HG03378 (cell line): ENCODE data around the gene GPR37L1.

ENCODE experiments used
- ATAC-seq: cut with Tn5 transposase; IDR thresholded peaks from one replicate; pipeline ENCODE4 v1.9.1; 2021; ENCODE audit warnings: mild to moderate bottlenecking, moderate library complexity; ENCODE audit not compliant: unreplicated experiment

The GPR37L1 gene, protein sequence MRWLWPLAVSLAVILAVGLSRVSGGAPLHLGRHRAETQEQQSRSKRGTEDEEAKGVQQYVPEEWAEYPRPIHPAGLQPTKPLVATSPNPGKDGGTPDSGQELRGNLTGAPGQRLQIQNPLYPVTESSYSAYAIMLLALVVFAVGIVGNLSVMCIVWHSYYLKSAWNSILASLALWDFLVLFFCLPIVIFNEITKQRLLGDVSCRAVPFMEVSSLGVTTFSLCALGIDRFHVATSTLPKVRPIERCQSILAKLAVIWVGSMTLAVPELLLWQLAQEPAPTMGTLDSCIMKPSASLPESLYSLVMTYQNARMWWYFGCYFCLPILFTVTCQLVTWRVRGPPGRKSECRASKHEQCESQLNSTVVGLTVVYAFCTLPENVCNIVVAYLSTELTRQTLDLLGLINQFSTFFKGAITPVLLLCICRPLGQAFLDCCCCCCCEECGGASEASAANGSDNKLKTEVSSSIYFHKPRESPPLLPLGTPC

DNA sequence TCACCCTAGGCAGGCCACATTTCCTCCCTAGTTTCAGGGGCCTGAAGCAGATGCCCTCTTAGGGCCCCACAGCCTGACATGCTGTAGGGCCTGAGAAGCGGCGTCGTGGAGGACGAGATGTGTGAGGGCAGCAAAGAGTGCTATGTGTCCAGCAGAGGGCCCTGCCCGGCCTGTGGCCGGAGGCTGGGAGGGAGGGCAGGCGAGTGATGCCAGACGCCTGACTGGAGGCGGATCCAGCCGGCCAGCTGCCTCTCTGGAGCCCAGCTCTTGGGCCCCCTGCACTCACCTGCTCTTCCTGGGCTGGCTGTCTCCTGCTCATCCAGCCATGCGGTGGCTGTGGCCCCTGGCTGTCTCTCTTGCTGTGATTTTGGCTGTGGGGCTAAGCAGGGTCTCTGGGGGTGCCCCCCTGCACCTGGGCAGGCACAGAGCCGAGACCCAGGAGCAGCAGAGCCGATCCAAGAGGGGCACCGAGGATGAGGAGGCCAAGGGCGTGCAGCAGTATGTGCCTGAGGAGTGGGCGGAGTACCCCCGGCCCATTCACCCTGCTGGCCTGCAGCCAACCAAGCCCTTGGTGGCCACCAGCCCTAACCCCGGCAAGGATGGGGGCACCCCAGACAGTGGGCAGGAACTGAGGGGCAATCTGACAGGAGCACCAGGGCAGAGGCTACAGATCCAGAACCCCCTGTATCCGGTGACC, at the start of gene GPR37L1:
Gene GPR37L1 (plus strand): TSS at position 279 of the 697 bp plus-strand sequence. CDS start 47 bp downstream, at position 326.
- ATAC-seq = no peak

DNA sequence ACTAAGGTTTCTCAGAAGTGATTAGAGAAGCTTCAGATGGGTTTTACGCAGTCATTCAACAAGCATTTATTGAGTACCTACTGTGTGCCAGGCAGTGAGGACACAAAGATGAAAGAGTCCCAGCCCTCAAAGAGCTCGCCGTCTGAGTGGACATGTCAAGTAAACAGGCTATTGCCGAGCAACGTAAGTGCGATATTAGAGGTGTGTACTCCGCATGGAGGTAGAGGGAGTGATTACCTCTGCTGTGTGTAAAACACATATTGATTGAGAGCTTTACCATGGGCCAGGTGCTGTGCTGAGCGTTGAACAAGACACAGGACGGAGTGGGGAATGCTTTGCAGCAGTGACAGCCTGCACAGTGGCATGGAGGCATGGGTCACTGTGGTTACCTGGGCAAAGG, 49.5 kb upstream of the GPR37L1 start:
- no peak for ATAC-seq

DNA sequence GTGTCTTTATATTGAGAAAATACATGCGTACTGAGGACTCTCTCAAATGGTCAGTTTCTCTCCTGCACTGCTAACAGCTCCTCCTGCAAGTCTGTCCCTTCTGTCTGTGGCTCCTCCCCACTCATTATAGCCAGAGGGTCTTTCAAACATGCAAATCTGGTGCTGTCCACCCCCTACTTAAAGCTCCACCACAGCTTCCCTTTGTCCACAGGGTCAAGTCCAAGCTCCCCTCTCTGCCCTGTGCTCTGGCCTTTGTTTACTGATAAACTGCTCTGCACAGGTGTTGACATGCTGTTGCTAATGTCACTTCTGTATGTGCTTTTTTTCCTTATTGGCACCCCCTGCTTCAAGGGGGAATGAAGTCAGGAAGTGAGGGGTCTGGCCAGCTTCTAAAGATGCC, 47.7 kb upstream of the GPR37L1 start:
- no peak for ATAC-seq

DNA sequence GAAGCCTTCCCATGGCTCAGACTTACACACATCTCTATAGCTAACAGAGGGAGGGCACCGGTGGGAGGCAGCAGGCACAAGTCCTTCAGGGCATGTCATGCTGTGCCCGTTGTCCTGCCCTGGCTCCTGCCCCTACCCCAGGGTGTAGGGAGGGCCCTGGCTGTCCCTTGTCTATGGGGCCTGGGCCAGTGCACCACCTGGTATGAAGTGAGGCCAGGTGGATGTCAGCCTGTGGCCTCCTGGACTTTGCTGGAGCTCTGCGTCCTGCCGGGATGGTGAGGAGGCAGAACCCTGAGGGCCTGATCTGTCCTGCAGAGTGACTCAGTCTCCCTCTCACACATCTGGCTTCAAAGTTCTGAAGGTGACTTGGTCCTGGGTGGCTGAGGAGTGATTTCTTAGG, 47.3 kb upstream of the GPR37L1 start:
- ATAC-seq = no peak

DNA sequence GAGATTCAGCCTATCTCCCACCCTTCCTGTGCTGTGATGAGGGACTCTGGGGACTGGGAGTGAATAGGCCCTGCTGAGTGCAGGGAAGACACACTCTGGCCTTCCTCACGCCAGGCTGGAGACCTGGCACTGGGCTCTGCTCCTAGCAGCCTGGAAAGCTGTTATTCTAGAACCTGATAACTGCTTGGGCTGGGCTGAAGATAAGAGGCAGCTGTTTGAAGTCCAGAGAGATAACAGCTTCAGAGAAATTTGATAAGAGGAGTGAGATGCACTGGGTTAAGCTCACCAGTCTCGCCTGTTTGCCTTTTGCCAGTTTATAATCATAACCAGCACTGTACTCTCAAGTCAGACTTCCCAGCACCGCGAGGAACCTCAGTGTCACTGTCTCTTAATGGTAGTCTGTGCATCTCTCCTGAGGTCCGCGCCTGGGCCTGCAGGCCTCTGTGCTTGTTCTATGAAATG, 46.6 kb upstream of the GPR37L1 start:
- ATAC-seq = no peak

DNA sequence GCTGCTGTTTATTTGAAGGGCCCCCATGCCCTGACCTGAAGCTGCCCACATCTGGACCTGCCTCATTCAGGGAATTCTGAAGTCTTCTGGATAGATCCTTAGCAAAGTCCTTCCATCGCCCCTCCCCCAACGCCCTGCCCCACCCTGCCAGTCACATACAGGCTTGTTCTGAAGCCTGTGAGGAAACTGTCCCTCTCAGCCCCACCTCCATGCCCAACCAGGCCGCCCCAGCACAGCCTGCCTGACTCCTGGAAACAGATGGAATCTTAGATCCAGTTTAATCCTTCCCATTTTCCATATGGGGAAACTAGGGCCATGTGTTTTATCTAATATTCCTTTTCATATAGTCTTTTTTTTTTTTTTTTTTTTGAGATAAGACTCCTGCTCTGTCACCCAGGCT, 44.5 kb upstream of the GPR37L1 start:
- ATAC-seq = no peak

DNA sequence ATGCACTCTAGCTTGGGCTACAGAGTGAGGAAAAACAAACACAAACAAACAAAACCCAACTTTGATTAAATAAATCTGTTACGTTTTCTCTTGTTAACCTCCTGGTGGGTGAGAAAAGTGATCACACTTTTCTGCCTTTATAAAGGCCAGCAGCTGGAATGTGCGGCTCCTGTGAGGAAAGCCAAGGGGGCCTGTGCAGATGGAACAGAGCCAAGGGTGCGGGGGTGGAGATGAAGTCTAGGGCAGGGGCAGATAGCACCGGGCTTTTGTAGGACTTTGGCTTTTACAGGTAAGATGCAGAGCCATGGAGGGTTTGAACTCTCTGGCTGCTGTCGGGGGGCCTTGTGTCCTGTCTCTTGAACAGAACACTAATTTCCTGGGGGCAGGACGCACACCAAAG, 40.7 kb upstream of the GPR37L1 start:
- no peak for ATAC-seq

DNA sequence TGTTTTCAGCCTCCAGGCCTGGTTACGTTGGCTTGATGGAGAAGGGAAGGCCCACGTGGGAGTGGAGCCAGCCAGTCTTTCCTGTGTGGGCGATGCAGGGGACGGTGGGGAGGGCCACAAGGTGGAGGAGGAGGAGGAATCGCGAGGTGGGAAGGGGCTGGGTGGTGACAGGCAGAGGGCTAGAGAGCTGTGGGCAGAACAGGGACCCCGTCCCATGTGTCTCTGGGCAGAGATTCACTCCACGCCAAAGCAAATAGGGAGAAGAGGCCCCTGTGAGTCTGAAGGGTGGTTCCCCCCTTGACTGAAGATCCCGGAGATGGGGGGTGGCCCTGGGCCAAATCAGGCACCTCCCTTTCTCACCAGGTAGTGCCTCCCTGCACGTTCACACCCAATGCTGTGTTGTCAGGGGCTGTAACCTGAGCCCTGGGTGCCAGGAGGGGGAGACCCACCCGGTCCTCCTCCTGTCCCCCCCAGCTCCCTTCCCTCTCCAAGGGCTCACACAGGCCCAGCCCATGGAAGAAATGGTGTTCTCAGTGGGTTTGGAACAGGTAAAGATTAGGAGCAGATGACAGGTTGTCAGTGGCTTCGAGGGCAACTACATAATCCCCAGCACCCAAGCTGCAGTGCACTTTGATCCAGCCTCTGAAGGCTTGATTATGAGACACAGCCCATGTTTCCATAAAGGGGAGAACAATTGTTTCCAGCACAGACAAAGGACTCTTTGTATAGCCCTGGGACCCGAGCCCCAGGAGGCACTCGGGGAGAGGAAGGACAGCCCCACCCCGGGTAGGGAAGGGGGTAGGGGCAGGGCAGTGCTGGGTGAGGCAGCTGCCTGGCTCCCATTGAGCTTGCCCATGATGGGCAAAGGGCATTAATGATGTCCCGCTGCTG, 37.7 kb upstream of the GPR37L1 start:
- ATAC-seq = no peak

DNA sequence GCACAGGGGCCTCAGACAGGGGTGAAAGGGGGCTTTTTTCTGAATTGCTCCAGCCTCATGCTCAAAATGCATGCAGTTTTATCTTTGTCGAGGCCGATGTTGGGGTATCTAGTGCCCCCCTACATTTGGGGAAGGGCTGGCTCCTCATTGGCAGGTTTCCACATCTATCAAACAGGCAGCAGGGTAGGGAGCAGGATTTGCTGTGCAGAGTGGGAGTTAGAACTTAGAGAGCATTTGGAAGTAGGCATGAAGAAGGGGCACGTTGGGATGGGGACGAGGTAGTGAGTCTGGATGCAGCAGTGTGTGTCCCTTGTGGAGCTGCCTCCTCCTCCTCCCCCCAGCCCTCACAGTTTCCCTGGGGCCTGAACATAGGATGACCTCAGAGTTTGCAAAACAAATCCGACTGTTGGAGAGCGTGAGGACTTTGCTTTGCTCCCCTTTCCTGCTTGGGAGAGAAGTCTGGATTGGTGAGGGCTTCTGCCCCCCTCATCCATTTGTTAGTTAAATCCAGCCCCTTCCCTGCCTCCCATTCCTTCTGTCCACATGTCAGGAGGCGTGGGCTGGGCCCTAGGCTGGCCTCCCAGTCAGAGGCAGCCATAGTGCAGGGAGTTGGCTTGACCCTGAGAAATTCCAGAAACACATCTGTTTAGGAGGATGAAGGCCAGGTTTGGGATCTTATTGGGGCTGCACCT, 36.9 kb upstream of the GPR37L1 start:
- ATAC-seq = no peak

DNA sequence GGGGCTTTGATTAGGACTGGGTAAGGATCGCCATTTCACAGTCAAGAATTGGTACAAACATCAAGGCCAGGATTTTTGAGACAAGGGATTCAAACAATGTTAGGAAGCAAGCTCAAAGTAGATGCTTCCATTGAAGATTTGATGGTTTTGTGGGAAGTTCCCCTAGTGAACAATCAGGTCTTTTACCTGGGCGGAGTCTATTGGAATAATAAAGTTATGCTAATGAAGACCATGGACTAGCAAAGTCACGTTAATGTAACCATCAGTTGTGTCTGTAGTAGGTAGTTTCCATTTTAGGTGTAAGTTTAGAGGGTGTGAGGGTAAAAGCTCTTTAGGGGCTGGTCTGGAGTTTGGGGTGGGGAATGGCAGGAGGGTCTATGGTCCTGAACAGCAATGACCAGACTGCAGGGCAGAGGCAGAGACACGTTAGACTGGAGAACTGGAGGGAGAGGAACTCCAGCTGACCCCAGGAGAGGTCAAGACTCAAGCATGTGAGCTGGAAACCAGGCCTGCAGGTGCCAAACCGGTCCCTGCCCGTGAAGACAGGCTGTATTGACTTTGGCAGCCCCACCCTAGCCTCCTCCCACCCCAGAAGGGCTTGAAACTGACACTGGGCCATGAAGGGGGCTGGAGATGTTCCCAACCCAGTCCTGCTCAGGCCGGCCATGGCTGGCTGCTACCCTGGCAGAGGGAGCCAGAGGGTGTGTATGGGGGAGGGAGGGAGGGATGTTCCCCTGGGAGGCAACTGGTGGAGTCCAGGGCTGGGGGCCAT, 36.0 kb upstream of the GPR37L1 start:
- ATAC-seq = no peak

DNA sequence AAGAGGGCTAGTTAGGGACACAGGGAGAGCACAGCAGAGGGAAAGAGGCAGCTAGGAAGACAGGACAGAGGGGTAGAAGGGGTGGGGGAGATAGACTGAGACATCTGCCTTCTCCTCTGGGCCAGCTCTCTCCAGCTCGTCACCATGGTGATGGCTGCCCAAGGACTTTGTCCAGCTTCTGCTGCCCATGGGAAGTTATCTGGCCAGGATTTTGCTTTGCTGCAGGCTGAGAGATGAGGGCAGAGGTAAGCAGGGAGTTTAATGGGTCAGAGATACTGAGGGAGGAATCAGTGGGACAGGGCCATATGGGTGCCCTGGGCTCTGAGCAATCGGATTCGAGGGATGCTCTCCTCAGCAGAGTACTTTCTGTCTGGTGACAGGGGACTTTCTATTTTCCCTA, 34.5 kb upstream of the GPR37L1 start:
- no peak for ATAC-seq

DNA sequence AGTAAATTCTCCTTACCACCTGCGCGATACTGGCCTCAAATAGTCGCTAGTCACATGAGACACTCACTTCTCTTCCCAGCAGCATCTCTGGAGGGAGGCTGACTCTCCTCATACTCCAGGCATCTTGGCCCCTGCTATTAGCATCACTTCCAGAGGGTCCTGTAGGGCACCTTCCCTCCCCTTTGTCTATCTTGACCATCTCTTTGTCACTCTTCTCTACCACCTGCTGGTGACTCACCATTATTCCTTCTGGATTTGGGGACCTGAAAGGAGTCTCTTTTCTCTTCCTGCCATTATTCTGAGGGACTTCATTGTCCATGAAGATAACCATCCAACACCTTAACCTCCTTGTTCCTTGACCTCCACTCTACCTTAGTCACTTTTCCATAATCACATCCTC, 31.7 kb upstream of the GPR37L1 start:
- no peak for ATAC-seq

DNA sequence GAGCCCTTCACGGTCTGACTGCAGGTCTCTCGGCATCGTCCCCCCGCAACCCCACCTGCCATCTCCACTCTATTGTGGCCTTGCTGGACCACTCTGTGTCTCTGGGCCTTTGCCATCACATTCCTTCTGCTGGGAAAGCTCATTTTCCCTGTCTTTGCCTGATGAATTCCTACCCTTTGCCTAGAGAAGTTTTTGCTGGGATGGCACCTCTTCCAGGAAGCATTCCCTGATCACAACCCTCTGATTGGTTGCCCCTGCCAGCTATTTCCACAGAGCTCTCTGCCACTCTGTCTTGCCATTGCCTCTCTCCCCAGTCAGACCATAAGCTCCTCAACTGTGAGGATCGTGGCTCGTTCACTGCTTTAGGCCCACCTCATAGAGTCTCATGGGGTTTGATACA, 28.9 kb upstream of the GPR37L1 start:
- ATAC-seq = no peak

DNA sequence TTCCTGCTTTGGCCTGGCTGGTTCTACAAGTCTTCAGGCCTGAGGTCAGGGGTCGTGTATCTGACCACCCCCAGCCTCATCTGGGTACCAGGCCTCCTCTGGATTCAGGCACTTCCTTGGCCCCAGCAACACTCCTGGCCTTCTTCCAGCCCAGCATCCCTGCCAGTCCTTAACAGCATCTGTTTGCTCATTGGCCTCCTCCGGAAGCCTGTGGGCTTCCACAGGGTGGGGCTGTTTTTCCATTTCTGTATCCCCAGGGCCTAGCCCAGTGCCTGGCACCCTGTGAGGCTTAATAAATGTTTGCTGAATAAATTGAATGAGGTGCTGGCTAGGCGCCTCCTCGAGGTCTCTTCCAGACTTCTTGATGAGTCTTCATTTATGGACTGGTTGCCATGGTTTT, 21.5 kb upstream of the GPR37L1 start:
- ATAC-seq = no peak

DNA sequence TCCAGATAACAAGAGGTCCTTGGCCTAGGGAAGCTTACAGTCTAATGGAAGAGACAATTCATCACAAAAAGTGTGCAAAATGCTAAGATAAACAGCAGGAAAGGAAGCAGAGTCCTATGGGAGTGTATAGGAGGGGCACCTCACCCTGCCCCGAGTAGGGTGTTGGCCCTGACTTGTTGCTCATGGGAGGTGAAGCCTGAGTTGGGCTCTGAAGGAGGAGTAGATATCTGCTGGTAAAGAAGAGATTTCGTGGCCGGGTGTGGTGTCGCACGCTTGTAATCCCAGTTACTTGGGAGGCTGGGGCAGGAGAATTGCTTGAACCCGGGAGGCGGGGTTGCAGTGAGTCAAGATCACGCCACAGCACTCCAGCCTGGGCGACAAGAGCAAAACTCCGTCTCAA, 18.6 kb upstream of the GPR37L1 start:
- no peak for ATAC-seq

DNA sequence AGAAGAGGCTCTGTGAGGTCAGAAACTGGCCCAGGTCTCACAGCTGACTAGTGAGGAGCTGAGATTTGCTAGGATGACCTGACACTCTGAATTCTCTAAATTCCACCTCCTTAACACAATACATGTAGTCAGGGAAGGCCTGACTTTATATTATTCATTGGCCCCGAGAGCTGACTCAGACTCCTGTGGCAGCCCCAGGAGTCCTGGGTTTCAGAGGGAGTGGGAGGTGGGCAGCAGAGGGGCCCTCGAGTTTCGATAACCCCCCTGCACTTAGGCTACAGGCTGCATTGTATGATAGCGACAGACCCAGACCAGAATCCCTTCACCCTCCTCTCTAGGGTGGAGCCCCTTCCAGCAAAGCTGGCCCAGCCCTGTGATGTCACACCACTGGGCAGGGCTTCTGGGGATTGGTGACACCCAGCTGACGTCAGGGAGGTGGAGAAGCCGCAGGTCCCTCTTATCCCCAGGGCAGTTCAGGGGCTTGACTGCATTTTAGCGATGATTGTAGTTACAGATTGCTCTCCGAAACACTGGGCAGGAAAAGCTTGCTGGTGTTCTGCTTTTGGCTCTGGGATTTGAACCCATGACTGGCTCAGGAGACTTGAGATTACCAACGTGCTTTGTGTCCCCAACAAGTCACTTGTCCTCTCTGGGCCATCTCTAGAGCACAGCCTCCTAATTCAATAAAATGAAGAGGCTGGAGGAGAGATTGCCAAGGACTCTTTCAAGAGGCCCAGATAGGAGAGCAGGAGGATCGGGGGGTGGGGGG, 17.0 kb upstream of the GPR37L1 start:
- no peak for ATAC-seq

DNA sequence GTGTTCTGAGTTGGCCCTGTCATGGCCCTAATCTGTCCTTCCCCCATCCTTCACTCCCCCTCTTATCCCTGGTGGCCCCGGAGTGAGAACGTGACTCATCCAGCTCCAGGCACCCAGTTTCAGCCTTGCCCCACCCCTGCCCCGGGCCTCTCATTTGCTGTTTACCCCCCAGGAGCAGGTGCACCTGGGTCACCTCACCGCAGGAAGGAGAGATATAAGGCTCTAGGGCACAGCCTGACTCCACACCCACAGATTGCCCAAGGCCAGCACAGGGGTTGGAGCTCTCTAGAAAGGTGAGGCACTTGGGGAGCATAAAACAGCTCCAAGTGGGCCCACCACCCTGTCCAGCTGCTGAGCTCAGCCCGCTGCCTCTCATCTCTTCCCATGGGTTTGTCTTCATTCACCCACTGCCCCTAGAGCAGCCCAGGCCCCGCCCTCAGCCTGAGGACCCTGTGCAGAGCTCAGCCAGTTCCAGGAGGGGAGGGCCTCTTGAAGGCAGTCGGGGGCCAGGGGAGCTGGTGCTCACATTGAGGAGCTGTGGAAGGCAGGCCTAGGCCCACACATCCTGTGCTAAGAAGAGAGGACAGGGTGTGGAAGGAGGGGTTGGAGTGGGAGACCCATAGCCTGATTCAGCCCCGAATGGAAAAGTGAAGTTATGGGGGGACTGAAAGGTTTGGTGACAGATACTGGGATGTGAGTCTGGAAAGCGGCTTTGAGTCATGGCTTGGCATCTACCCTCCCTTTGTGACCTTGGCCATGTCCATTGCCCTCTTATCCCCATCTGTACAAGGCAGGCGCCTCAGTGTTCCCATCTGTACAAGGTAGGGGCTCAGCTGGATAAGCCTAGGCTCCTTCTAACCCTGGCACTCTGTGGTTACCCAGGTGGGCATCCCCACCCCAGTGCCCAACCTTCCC, 16.1 kb upstream of the GPR37L1 start:
- ATAC-seq = no peak

DNA sequence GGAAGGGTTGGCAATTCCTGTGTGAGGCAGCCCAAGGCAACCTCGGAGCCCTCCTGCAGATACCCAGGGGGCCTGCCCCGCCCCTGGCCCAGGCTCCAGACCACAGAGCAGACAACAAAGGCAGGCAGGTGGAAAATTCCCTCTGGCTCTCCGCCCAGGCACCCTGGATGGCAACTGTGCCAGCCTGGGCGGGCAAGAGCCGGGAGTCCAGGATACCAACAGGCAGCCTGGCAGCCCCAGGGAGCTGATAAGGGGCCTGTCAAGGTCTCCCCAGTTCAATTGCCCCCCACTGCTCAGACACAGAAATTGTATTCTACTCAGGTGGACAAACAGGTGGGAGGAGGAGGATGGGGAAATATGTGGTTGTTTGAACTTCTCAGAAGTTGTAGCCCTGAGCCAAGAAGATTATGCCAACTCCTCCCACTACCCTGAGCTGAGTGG, 15.4 kb upstream of the GPR37L1 start:
- no peak for ATAC-seq
